PC-3 (cell line): ENCODE measurements around the gene IGSF3. TPM values are rescaled to one million over a fixed set of nuclear protein-coding genes. Genes with fewer than 3 reads are reported as not detected.

Source experiments
- ATAC-seq: fragments of 200-7000 bp; cut with Tn5 transposase; 2 replicates; pipeline ENCODE4 v1.9.1; 2020; ENCODE audit warnings: mild to moderate bottlenecking, moderate library complexity
- BruUV-seq: library from RNA; stranded (reverse); fragments of 400-500 nt; replicated peaks from 2 replicates; lab custom pipeline; 2021; lab: Mats Ljungman, UMichigan
- CTCF ChIA-PET: fragments of 300-600 bp; sonication (Branson Sonifier 250); formaldehyde crosslinking; loops from one replicate; lab custom pipeline; 2022; ENCODE audit warnings: antibody characterized with exemption; lab: Charles Lee
- POLR2A ChIA-PET: fragments of 300-600 bp; sonication (Branson Sonifier 250); formaldehyde crosslinking; loops from one replicate; lab custom pipeline; 2022; ENCODE audit warnings: antibody characterized with exemption; ENCODE audit not compliant: unreplicated experiment; lab: Charles Lee
- DNase-seq: peaks from one replicate; pipeline ENCODE4 v3.0.0-alpha.2; 2015
- H2AFZ ChIP-seq: fragments of 300-600 bp; sonication (generic); 2 replicates; pipeline ENCODE4 v1.6.0; 2016; ENCODE audit warnings: antibody characterized with exemption, low read length
- H3F3A ChIP-seq: fragments of 300-600 bp; sonication (generic); one replicate; pipeline ENCODE4 v1.6.0; 2017; ENCODE audit warnings: antibody characterized with exemption, low read length, control low read depth, mild to moderate bottlenecking; ENCODE audit not compliant: unreplicated experiment
- H3K27ac ChIP-seq: fragments of 300-600 bp; sonication (generic); 2 replicates; pipeline ENCODE4 v1.5.1; 2016; ENCODE audit warnings: mild to moderate bottlenecking, low read length
- H3K27me3 ChIP-seq: fragments of 300-600 bp; sonication (generic); 2 replicates; pipeline ENCODE4 v1.6.1; 2016; ENCODE audit warnings: low read length, mixed read lengths
- H3K36me3 ChIP-seq: fragments of 300-600 bp; sonication (generic); 2 replicates; pipeline ENCODE4 v1.6.1; 2016; ENCODE audit warnings: low read depth, mixed run types, low read length, mixed read lengths
- H3K4me1 ChIP-seq: fragments of 300-600 bp; sonication (generic); 2 replicates; pipeline ENCODE4 v1.5.1; 2016; ENCODE audit warnings: low read length; ENCODE audit not compliant: insufficient read depth
- H3K4me2 ChIP-seq: fragments of 300-600 bp; sonication (generic); 2 replicates; pipeline ENCODE4 v1.6.0; 2016; ENCODE audit warnings: low read length
- H3K4me3 ChIP-seq: fragments of 300-600 bp; sonication (generic); 2 replicates; pipeline ENCODE4 v1.5.1; 2016; ENCODE audit warnings: mild to moderate bottlenecking, low read length, mixed read lengths
- H3K79me2 ChIP-seq: fragments of 300-600 bp; sonication (generic); 2 replicates; pipeline ENCODE4 v1.6.1; 2017; ENCODE audit warnings: low read length, mixed read lengths
- H3K9ac ChIP-seq: fragments of 300-600 bp; sonication (generic); 2 replicates; pipeline ENCODE4 v1.6.0; 2016; ENCODE audit warnings: mild to moderate bottlenecking, low read length
- H3K9me2 ChIP-seq: fragments of 300-600 bp; sonication (generic); replicated peaks from 2 replicates; pipeline ENCODE4 v1.6.1; 2016; ENCODE audit warnings: mixed run types, low read length, mixed read lengths
- H3K9me3 ChIP-seq: fragments of 300-600 bp; sonication (generic); 2 replicates; pipeline ENCODE4 v1.6.1; 2016; ENCODE audit warnings: low read length, mixed read lengths
- H4K20me1 ChIP-seq: fragments of 300-600 bp; sonication (generic); 2 replicates; pipeline ENCODE4 v1.6.1; 2016; ENCODE audit warnings: low read length, mixed read lengths
- CTCF ChIP-seq: fragments of 300-600 bp; sonication (generic); conservative IDR thresholded peaks from 2 replicates; pipeline ENCODE4 v1.5.1; 2017; ENCODE audit warnings: antibody characterized with exemption, low read depth, mild to moderate bottlenecking, low read length
- EZH2 ChIP-seq: fragments of 300-600 bp; sonication (generic); IDR thresholded peaks from one replicate; pipeline ENCODE4 v1.6.1; 2017; ENCODE audit warnings: antibody characterized with exemption, mild to moderate bottlenecking, low read length; ENCODE audit not compliant: unreplicated experiment
- EZH2phosphoT487 ChIP-seq: fragments of 300-600 bp; sonication (generic); IDR thresholded peaks from 2 replicates; pipeline ENCODE4 v1.6.1; 2018; ENCODE audit warnings: mild to moderate bottlenecking, antibody characterized with exemption, low read length, borderline replicate concordance
- intact Hi-C: fragments of 100-400 bp; cut with micrococcal nuclease; formaldehyde crosslinking; loops from 2 replicates; pipeline ENCODE4 v1.9.0; 2023
- total RNA-seq: library from RNA; depleted of rRNA; stranded (reverse); fragments of >200 nt; gene quantifications from 2 replicates; pipeline ENCODE4 v1.2.3, GENCODE V29; 2014

The IGSF3 gene
- total RNA-seq, 1 experiment from 2014 or later: 15.5 TPM

DNA sequence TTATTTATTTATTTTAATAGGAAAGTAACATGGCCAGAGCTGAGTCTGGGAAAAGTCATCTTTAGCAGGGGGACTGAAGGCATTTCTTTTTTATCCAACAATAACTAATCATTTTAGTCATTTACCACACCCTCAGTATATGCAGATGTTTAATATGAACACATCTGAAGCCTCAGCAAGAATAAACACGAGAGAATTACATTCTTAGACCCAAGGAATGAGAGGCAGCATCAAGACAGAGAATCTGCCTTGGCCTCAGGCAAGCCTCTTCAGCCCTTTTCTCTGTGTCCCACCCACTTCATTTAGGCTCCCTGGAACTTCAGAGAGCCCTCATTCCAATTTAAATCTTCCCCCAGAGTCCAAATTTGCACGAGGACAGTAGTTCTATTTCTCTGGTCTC is 17.0 kb upstream of the IGSF3 start:
- intact Hi-C loops: no loop called here
- Histone ChIP-seq H3K9ac (no peak overlapping the region), H4K20me1 (no peaks in the 10 kb centered on the region), H3K27me3 (no peaks in the 10 kb centered on the region), H3K9me2 (no peaks in the 10 kb centered on the region), H3K4me2 (no peak overlapping the region), H3K27ac (no peak overlapping the region), H3K4me1 (peaks cover 6% of the 10 kb centered on the region; the same call in 1 of the 2 replicates), H3K4me3 (no peak overlapping the region), H3K36me3 (no peaks in the 10 kb centered on the region), H3F3A (no peaks in the 10 kb centered on the region), H3K79me2 (no peaks in the 10 kb centered on the region), H2AFZ (no peak overlapping the region), H3K9me3 (no peaks in the 10 kb centered on the region)
- POLR2A ChIA-PET: no interaction called here
- DNase-seq (no peak), ATAC-seq (no peak)
- CTCF ChIA-PET: no interaction called here
- BruUV-seq: no TSS peak
- TF ChIP-seq EZH2phosphoT487: no peak
- no peak for TF ChIP-seq EZH2
- no peak for TF ChIP-seq CTCF

- H3K4me2 ChIP-seq: no peak overlapping the region
- H3F3A ChIP-seq: no peaks in the 10 kb centered on the region
- no peaks in the 10 kb centered on the region for H3K27me3 ChIP-seq
- no peak overlapping the region for H3K27ac ChIP-seq
- no peaks in the 10 kb centered on the region for H3K9me2 ChIP-seq
- no TSS peak for BruUV-seq
- intact Hi-C loops: no loop called here
- no peak overlapping the region for H3K9ac ChIP-seq
- POLR2A ChIA-PET: no interaction called here
- H3K4me3 ChIP-seq: no peak overlapping the region
- no peaks in the 10 kb centered on the region for H3K9me3 ChIP-seq
- CTCF ChIA-PET: no interaction called here
- TF ChIP-seq CTCF: no peak
- no peak for TF ChIP-seq EZH2phosphoT487
- no peak for TF ChIP-seq EZH2
- no peaks in the 10 kb centered on the region for H4K20me1 ChIP-seq
- DNase-seq: no peak
- no peaks in the 10 kb centered on the region for H3K79me2 ChIP-seq
- H2AFZ ChIP-seq: no peak overlapping the region
- H3K36me3 ChIP-seq: no peaks in the 10 kb centered on the region
- ATAC-seq: no peak
- H3K4me1 ChIP-seq: peaks cover 6% of the 10 kb centered on the region; the same call in 1 of the 2 replicates
Observed at GRCh38 chr1:116682641-116683221, 15.2 kb upstream of the IGSF3 start.

DNA sequence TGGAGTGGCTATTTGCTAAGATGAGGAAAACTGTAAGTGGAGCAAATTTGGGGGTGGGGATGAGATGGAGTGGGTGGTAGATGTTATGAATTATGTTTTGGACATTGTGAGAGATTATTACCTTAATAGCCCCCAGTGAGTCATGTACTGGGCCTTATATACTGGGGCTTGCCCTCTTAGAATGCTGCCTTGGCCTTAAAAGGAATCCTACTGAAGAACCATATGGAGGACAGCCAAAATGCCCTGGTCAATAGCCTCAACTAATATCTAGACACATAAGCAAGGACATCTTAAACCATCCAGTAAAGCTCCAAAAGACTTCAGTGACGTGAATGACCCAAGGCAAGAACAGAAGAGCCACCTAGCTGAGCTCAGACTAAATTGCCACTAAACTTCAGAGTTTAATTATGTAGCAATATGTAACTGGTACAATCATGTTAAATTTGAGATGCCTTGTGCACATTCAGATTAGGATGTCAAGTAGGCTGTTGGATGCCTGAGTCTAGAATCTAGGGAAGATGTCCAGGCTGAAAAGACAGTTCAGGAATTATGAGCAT is 13.9 kb upstream of the IGSF3 start:
- Histone ChIP-seq H3K9me3 (no peaks in the 10 kb centered on the region), H2AFZ (no peak overlapping the region), H3K4me3 (no peak overlapping the region), H3K36me3 (no peaks in the 10 kb centered on the region), H3F3A (no peaks in the 10 kb centered on the region), H3K79me2 (no peaks in the 10 kb centered on the region), H3K27ac (no peak overlapping the region), H3K4me2 (no peak overlapping the region), H3K27me3 (no peaks in the 10 kb centered on the region), H3K9ac (no peak overlapping the region), H3K9me2 (no peaks in the 10 kb centered on the region), H4K20me1 (no peaks in the 10 kb centered on the region), H3K4me1 (no peaks in the 10 kb centered on the region)
- ChIA-PET POLR2A (no interaction called here), CTCF (interaction anchor here (0.6 kb wide), 1 partner anchor 79 kb away, joined by 3 read pairs; no protein-coding TSS in a partner anchor)
- TF ChIP-seq EZH2phosphoT487: no peak
- TF ChIP-seq EZH2: no peak
- no peak for TF ChIP-seq CTCF
- no peak for DNase-seq
- intact Hi-C loops: no loop called here
- no peak for ATAC-seq
- no TSS peak for BruUV-seq
